ENCODE measurements around the gene PSMD3.

The PSMD3 gene

GRCh38 chr17:40022497-40022896 lies 41.9 kb downstream of the PSMD3 start:
- FAIRE-seq (no peak), DNase-seq (ENCODE audit: low spot score) (no peak)

- FAIRE-seq (no peak), DNase-seq (ENCODE audit: low spot score) (no peak)
These were observed 42.4 kb downstream of the PSMD3 start for GRCh38 chr17:40022961-40023541.

- FAIRE-seq: no peak
- no peak for DNase-seq (ENCODE audit: low spot score)
These were observed 43.1 kb downstream of the PSMD3 start for GRCh38 chr17:40023590-40024292.

- FAIRE-seq (no peak), DNase-seq (ENCODE audit: low spot score) (no peak)
These were observed 44.3 kb downstream of the PSMD3 start for GRCh38 chr17:40024901-40025300.

- DNase-seq (ENCODE audit: low spot score) (no peak), FAIRE-seq (no peak)
These were observed 45.0 kb downstream of the PSMD3 start for GRCh38 chr17:40025559-40025958.

GRCh38 chr17:40025991-40026815 lies 45.6 kb downstream of the PSMD3 start:
- DNase-seq (ENCODE audit: low spot score) (no peak), FAIRE-seq (no peak)

GRCh38 chr17:40026816-40027613 lies 46.4 kb downstream of the PSMD3 start:
- peak; percentile 59 for DNase-seq (ENCODE audit: low spot score)
- no peak for FAIRE-seq

GRCh38 chr17:40027614-40028012 lies 47.0 kb downstream of the PSMD3 start:
- FAIRE-seq: no peak
- no peak for DNase-seq (ENCODE audit: low spot score)

GRCh38 chr17:40028595-40028994 lies 48.0 kb downstream of the PSMD3 start:
- DNase-seq (ENCODE audit: low spot score) (no peak), FAIRE-seq (no peak)

GRCh38 chr17:40031706-40032105 lies 51.1 kb downstream of the PSMD3 start:
- FAIRE-seq (no peak), DNase-seq (ENCODE audit: low spot score) (no peak)

GRCh38 chr17:40032322-40033320 lies 52.0 kb downstream of the PSMD3 start:
- DNase-seq (ENCODE audit: low spot score) (no peak), FAIRE-seq (no peak)

- DNase-seq (ENCODE audit: low spot score): no peak
- FAIRE-seq: no peak
These were observed 52.7 kb downstream of the PSMD3 start for GRCh38 chr17:40033339-40033738.

GRCh38 chr17:40034426-40035161 lies 54.0 kb downstream of the PSMD3 start:
- FAIRE-seq (no peak), DNase-seq (ENCODE audit: low spot score) (no peak)

- no peak for DNase-seq (ENCODE audit: low spot score)
- FAIRE-seq: no peak
These were observed 54.6 kb downstream of the PSMD3 start for GRCh38 chr17:40035162-40035559.

GRCh38 chr17:40038882-40039513 lies 58.4 kb downstream of the PSMD3 start:
- peak; percentile 31 for DNase-seq (ENCODE audit: low spot score)
- FAIRE-seq: no peak

- DNase-seq (ENCODE audit: low spot score): no peak
- no peak for FAIRE-seq
These were observed 60.6 kb downstream of the PSMD3 start for GRCh38 chr17:40041196-40041595.
